A549 (cell line): ENCODE measurements around the gene AHCYL2. TPM values are rescaled to one million over a fixed set of nuclear protein-coding genes. Genes with fewer than 3 reads are reported as not detected.

ENCODE experiments used
- ATAC-seq, 2 experiments: fragments of 200-7000 bp in 1 of 2; fragments of >200 bp in 1 of 2; cut with Nextera tagmentation in 1 of 2; cut with Tn5 transposase in 1 of 2; 3 replicates each; pipeline versions ENCODE4 v1.8.0 to v1.9.1; 2018 to 2020; ENCODE audit warnings: mild to moderate bottlenecking in 1 of 2, moderate library complexity in 1 of 2
- CTCF ChIA-PET: fragments of 300-600 bp; sonication (Branson Sonifier 250); formaldehyde crosslinking; extraction: SDS; loops from one replicate; lab custom pipeline; 2021; ENCODE audit warnings: antibody characterized with exemption, inconsistent platforms; lab: Yijun Ruan, JAX
- POLR2A ChIA-PET: fragments of 350-600 bp; formaldehyde crosslinking; extraction: SDS; loops from one replicate; lab custom pipeline; 2021; ENCODE audit warnings: antibody characterized with exemption, inconsistent platforms; lab: Yijun Ruan, JAX
- DNase-seq, 2 experiments: peaks; one replicate each; pipeline versions ENCODE4 v3.0.0 to v3.0.0-alpha.2; 2011 to 2016; ENCODE audit warnings: low read depth in 1 of 2, low spot score in 1 of 2
- FAIRE-seq: peaks from 2 replicates; lab custom pipeline; 2011; peaks lifted over from hg19 to GRCh38; lab: Jason Lieb, UNC
- H3K27ac ChIP-seq, 2 experiments: fragments of >200 bp; sonication (Bioruptor Twin); formaldehyde crosslinking; 3 replicates each; pipeline ENCODE4 v1.5.1; 2016 to 2017
- H3K4me1 ChIP-seq: fragments of >200 bp; sonication (Bioruptor Twin); formaldehyde crosslinking; 3 replicates; pipeline ENCODE4 v1.6.1; 2016
- H3K4me2 ChIP-seq: fragments of >200 bp; sonication (Bioruptor Twin); formaldehyde crosslinking; 3 replicates; pipeline ENCODE4 v1.6.1; 2016
- H3K4me3 ChIP-seq: fragments of >200 bp; sonication (Bioruptor Twin); formaldehyde crosslinking; 3 replicates; pipeline ENCODE4 v1.5.1; 2016
- H3K9me3 ChIP-seq: fragments of >200 bp; sonication (Bioruptor Twin); formaldehyde crosslinking; 3 replicates; pipeline ENCODE4 v1.6.1; 2016
- CEBPB ChIP-seq, 2 experiments: fragments of >200 bp in 1 of 2; sonication (Bioruptor Twin) in 1 of 2; formaldehyde crosslinking in 1 of 2; IDR thresholded peaks; 2 replicates each; pipeline ENCODE4 v1.6.1; 2012 to 2016
- CHD2 ChIP-seq: fragments of 150-350 bp; IDR thresholded peaks from 2 replicates; pipeline ENCODE4 v1.6.1; 2014; ENCODE audit warnings: low read length; ENCODE audit not compliant: partially characterized antibody
- EHF ChIP-seq: fragments of 250-450 bp; sonication (Bioruptor Pico); IDR thresholded peaks from 2 replicates; pipeline ENCODE4 v1.5.0; 2020; ENCODE audit warnings: mild to moderate bottlenecking
- EHMT2 ChIP-seq: fragments of 200-600 bp; sonication (generic); IDR thresholded peaks from 2 replicates; pipeline ENCODE4 v1.6.1; 2016; ENCODE audit warnings: antibody characterized with exemption, low read depth, mild to moderate bottlenecking, moderate library complexity
- EP300 ChIP-seq, 2 experiments: fragments of >200 bp; sonication (Bioruptor Twin); formaldehyde crosslinking; IDR thresholded peaks; 2 replicates in 1 of 2; 3 replicates in 1 of 2; pipeline ENCODE4 v1.6.1; 2016 to 2017
- ESRRA ChIP-seq: fragments of 150-350 bp; IDR thresholded peaks from 2 replicates; pipeline ENCODE4 v1.6.1; 2014; ENCODE audit warnings: mild to moderate bottlenecking, low read length, borderline replicate concordance
- JUN ChIP-seq, 2 experiments: fragments of >200 bp; sonication (Bioruptor Twin); formaldehyde crosslinking; IDR thresholded peaks; 2 replicates in 1 of 2; 3 replicates in 1 of 2; pipeline ENCODE4 v1.6.1; 2016 to 2017
- KDM5A ChIP-seq: fragments of 200-600 bp; sonication (generic); IDR thresholded peaks from 2 replicates; pipeline ENCODE4 v1.6.1; 2016; ENCODE audit warnings: antibody characterized with exemption, mild to moderate bottlenecking
- POLR2A ChIP-seq: IDR thresholded peaks from 2 replicates; pipeline ENCODE4 v1.6.1; 2012; ENCODE audit warnings: mild to moderate bottlenecking, low read length
- POLR2AphosphoS2 ChIP-seq: conservative IDR thresholded peaks from 2 replicates; pipeline ENCODE4 v1.6.1; 2012; ENCODE audit warnings: low read length, improper control_type of control experiment, inconsistent platforms
- RAD21 ChIP-seq, 2 experiments: fragments of >200 bp in 1 of 2; sonication (Bioruptor Twin) in 1 of 2; formaldehyde crosslinking in 1 of 2; IDR thresholded peaks in 1 of 2; conservative IDR thresholded peaks in 1 of 2; 2 replicates in 1 of 2; 3 replicates in 1 of 2; pipeline ENCODE4 v1.6.1; 2012 to 2018; ENCODE audit warnings: inconsistent platforms in 1 of 2
- RCOR1 ChIP-seq: fragments of 150-350 bp; IDR thresholded peaks from 2 replicates; pipeline ENCODE4 v1.6.1; 2014; ENCODE audit warnings: antibody characterized with exemption, low read length, low read depth
- SMC3 ChIP-seq: fragments of >200 bp; sonication (Bioruptor Twin); formaldehyde crosslinking; IDR thresholded peaks from 3 replicates; pipeline ENCODE4 v1.6.1; 2018; ENCODE audit warnings: inconsistent platforms
- WGBS: methylation state at CpG from one replicate; pipeline ENCODE4 v1.1.6; 2017; ENCODE audit errors: missing lambda C conversion rate; 5-methylcytosine and 5-hydroxymethylcytosine counted together
- polyA plus RNA-seq, 4 experiments: library from polyadenylated mRNA; depleted of rRNA in 3 of 4; stranded (reverse); fragments of >200 nt; fragmentation: RNase III in 1 of 4; extraction: RNeasy Plus Mini Kit Qiagen cat#74134 plus additional on column Dnase treatment in 1 of 4; gene quantifications; 2 replicates in 3 of 4; 3 replicates in 1 of 4; pipeline ENCODE4 v1.2.3, GENCODE V29; 2011 to 2017
- TF ChIP-seq, protein P1 (sequence below): fragments of 250-450 bp; sonication (Bioruptor Pico); IDR thresholded peaks from 2 replicates; pipeline ENCODE4 v1.5.0; 2021; ENCODE audit warnings: mild to moderate bottlenecking, moderate library complexity, borderline replicate concordance
- TF ChIP-seq, protein P2 (sequence below): fragments of >200 bp; sonication (Bioruptor Twin); formaldehyde crosslinking; IDR thresholded peaks from 3 replicates; pipeline ENCODE4 v1.5.1; 2016

Gene AHCYL2
- polyA plus RNA-seq, 2 of the 4 experiments (the other 2 are of a cell fraction) = 10.8 to 25.9 TPM

DNA sequence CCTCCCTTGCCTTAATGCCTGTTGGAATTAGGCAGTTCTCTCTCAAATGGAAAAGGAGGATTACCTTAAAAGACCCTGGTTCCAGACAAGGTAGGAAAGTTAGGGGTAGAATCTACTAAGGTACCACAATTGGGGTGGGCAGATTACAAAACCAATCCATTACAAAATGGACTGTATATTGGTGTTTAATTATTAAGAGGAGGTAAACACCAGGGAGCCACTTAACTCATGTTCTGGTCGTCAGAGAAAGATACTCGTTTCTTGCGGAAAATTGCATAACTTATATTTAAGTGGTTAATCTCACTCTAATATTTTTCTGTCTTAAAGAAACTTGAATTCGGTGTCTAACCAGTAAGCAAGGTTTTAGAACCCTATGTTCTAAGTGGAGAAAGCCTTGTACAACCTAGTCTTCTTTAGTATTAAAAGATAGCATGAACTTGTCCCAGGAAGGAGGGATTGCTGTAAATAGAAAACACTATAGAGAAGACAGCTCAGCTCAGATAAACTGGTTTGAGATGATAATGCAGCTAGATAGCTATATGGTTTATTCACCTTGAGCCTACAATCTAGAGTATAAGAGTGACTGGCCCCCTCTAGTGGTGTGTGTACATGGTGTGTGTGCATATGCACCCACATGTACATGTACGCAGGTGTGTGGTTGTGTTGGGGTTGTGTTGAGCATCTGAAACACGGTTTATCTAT, 151.4 kb downstream of the AHCYL2 start:
- Histone ChIP-seq H3K9me3 (no peaks in the 10 kb centered on the region), H3K4me1 (peaks cover 3% of the 10 kb centered on the region; the same call in 1 of the 3 replicates), H3K4me3 (no peak overlapping the region), H3K27ac (no peak overlapping the region), H3K4me2 (no peak overlapping the region)
- FAIRE-seq (no peak), ATAC-seq (peak; percentile 91 to 97), DNase-seq (peak; percentile 61 to 65)
- ChIA-PET CTCF (interaction anchor here (0.6 to 6.4 kb wide), 34 partner anchors 9 to 268 kb away, joined by 3 to 71 read pairs (median 4); no protein-coding TSS in a partner anchor), POLR2A (no interaction called here)
- no peak for TF ChIP-seq POLR2A
- TF ChIP-seq, protein P1, sequence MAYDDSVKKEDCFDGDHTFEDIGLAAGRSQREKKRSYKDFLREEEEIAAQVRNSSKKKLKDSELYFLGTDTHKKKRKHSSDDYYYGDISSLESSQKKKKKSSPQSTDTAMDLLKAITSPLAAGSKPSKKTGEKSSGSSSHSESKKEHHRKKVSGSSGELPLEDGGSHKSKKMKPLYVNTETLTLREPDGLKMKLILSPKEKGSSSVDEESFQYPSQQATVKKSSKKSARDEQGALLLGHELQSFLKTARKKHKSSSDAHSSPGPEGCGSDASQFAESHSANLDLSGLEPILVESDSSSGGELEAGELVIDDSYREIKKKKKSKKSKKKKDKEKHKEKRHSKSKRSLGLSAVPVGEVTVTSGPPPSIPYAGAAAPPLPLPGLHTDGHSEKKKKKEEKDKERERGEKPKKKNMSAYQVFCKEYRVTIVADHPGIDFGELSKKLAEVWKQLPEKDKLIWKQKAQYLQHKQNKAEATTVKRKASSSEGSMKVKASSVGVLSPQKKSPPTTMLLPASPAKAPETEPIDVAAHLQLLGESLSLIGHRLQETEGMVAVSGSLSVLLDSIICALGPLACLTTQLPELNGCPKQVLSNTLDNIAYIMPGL (CRISPR knock-in tag) = no peak
- no peak for TF ChIP-seq KDM5A
- TF ChIP-seq, protein P2, sequence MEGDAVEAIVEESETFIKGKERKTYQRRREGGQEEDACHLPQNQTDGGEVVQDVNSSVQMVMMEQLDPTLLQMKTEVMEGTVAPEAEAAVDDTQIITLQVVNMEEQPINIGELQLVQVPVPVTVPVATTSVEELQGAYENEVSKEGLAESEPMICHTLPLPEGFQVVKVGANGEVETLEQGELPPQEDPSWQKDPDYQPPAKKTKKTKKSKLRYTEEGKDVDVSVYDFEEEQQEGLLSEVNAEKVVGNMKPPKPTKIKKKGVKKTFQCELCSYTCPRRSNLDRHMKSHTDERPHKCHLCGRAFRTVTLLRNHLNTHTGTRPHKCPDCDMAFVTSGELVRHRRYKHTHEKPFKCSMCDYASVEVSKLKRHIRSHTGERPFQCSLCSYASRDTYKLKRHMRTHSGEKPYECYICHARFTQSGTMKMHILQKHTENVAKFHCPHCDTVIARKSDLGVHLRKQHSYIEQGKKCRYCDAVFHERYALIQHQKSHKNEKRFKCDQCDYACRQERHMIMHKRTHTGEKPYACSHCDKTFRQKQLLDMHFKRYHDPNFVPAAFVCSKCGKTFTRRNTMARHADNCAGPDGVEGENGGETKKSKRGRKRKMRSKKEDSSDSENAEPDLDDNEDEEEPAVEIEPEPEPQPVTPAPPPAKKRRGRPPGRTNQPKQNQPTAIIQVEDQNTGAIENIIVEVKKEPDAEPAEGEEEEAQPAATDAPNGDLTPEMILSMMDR = peak; percentile 65
- peak; percentile 30; the same call in 1 of the 3 replicates for TF ChIP-seq SMC3
- TF ChIP-seq CHD2 = no peak
- TF ChIP-seq RAD21 (conservative IDR thresholded peaks at IDR 0.05 in 1 of 2, IDR thresholded peaks at IDR 0.05 in 1 of 2) = peak in 1 of 2 experiments; percentile 49; a peak in 2 of 5 replicates
- WGBS = 51% methylated on average over 6 of the region's 6 CpGs

DNA sequence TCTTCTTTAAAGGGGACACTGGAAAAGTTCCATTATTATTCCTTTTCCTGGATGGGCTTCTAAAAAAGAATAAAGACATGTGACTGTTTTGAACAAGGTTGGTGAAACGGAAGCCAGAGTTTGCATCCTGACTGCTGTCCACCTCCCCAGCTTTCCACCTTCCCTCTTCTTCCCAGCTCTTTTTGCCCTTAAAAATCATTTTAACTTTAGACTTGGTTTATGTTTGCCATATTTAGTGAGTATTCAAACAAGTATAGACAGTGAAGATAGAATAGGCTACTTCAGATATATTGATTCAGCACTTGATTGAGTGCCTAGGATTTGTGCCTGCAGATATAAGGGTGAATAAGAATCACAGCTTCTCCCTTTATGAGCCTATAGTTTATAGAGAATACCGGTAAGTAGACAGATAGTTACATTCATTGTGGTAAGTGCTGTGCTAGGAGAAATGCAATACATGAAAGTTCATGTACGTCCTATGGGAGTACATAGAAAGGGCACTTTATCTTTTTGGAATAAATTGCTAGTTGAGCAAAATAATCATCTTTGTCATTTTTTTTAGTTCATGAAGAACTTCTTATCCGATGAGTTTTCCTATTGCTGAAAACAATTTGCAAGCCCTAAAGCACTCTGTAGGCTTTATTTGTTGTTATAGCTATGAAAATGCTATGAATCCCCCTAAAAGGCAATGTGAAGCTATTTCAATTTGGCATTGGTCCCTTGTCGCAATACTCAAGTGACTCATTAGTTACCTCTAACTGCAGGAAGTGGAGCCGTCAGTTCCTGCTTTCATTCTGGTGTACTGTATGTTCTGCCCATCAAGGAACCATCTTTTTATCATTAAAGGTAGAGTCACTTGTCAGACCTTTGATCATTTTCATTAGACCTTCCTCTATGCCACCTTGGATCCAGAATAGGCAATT, 152.2 kb downstream of the AHCYL2 start:
- ChIA-PET CTCF (interaction anchor here (0.8 to 6.4 kb wide), 26 partner anchors 10 to 267 kb away, joined by 3 to 71 read pairs (median 5); no protein-coding TSS in a partner anchor), POLR2A (no interaction called here)
- 76% methylated on average over 6 of the region's 6 CpGs for WGBS
- H3K9me3 ChIP-seq = no peaks in the 10 kb centered on the region
- H3K4me2 ChIP-seq = no peak overlapping the region
- ATAC-seq (peak; percentile 24 to 38; a peak in 2 of 6 replicates), DNase-seq (no peak), FAIRE-seq (peak; percentile 18)
- no peak overlapping the region for H3K27ac ChIP-seq
- H3K4me3 ChIP-seq = no peak overlapping the region
- peaks cover 3% of the 10 kb centered on the region; the same call in 1 of the 3 replicates for H3K4me1 ChIP-seq
- TF ChIP-seq, protein P2 = 0 out of 3 replicates have a peak, but pooled peaks have one; percentile 19
- no peak for TF ChIP-seq ESRRA

DNA sequence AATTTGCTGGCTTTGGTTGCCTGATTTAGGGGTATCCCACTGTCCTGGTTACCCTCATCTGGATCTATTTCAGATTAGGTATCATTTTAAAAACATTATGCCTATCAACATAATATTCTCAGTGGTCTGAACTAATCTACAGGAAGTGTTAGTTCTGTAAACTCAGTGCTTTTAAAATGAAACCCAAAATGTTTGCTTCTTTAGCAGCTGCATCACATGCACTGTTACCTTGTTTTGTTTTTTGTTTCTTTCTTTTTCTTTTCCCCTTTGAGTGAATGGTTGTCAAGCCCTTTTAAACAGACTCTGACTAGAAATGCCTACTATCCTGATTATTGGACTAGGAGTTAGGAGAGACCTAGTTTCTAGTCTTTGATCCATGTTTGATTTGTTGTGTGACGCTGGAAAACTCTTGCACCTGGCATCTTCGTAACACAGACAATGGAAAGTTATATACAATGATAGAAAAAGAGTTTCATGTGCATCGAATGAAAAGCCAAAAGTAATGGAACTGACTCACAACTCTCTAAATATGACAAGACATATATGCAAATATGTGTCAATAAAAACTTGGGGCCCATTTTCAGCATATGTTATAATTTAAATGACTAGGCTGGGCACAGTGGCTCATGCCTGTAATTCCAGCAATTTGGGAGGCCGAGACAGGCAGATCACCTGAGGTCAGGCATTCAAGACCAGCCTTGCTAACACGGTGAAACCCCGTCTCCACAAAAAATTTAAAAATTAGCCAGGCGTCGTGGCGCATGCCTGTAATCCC, 157.1 kb downstream of the AHCYL2 start:
- no peak overlapping the region for H3K4me3 ChIP-seq
- H3K9me3 ChIP-seq = no peaks in the 10 kb centered on the region
- ChIA-PET POLR2A (no interaction called here), CTCF (interaction anchor here (1.7 kb wide), 1 partner anchor 11 kb away, joined by 4 read pairs; no protein-coding TSS in a partner anchor)
- FAIRE-seq (no peak), ATAC-seq (no peak)
- 93% methylated on average over 9 of the region's 9 CpGs for WGBS
- H3K4me1 ChIP-seq = peaks cover 3% of the 10 kb centered on the region; the same call in 1 of the 3 replicates
- H3K4me2 ChIP-seq = no peak overlapping the region
- no peak for TF ChIP-seq EHMT2
- no peak for TF ChIP-seq EP300 (IDR thresholded peaks at IDR 0.05)
- TF ChIP-seq RCOR1 = no peak
- no peak for TF ChIP-seq EHF (CRISPR knock-in tag)
- TF ChIP-seq CEBPB (IDR thresholded peaks at IDR 0.05) = no peak
- no peak for TF ChIP-seq POLR2AphosphoS2
- TF ChIP-seq JUN (IDR thresholded peaks at IDR 0.05) = no peak
- TF ChIP-seq, all 56 proteins: peak for 0
- H3K27ac ChIP-seq = no peak overlapping the region
- DNase-seq = no peak
